HL-60 (cell line): ENCODE data around the gene ANGPT4.

Experiments used
- DNase-seq, 2 experiments: peaks; one replicate each; pipeline ENCODE4 v3.0.0-alpha.2; 2010 to 2020; ENCODE audit warnings: low read depth in 1 of 2, low spot score in 1 of 2
- H3K27ac ChIP-seq: fragments of 250-450 bp; sonication (Bioruptor Pico); replicated peaks from 2 replicates; pipeline ENCODE4 v1.5.1; 2020; ENCODE audit warnings: mild to moderate bottlenecking, moderate library complexity
- H3K27me3 ChIP-seq: fragments of 250-450 bp; sonication (Bioruptor Pico); 2 replicates; pipeline ENCODE4 v1.5.1; 2021; ENCODE audit warnings: mild to moderate bottlenecking, moderate library complexity; ENCODE audit not compliant: insufficient read depth, poor library complexity, severe bottlenecking
- H3K4me3 ChIP-seq: replicated peaks from 2 replicates; pipeline ENCODE4 v1.5.1; 2011; ENCODE audit warnings: mild to moderate bottlenecking, control low read depth, low read length; ENCODE audit not compliant: insufficient read depth
- CTCF ChIP-seq: IDR thresholded peaks from one replicate; pipeline ENCODE4 v1.5.1; 2011; ENCODE audit warnings: low read length, control low read depth, inconsistent platforms; ENCODE audit not compliant: insufficient read depth
- GABPA ChIP-seq: IDR thresholded peaks from 2 replicates; pipeline ENCODE4 v1.6.1; 2012; ENCODE audit warnings: low read depth
- POLR2AphosphoS5 ChIP-seq: IDR thresholded peaks from 2 replicates; pipeline ENCODE4 v1.6.1; 2012; ENCODE audit warnings: low read depth
- REST ChIP-seq: IDR thresholded peaks from 2 replicates; pipeline ENCODE4 v1.6.1; 2012; ENCODE audit warnings: low read depth; ENCODE audit not compliant: insufficient replicate concordance
- SPI1 ChIP-seq: IDR thresholded peaks from 2 replicates; pipeline ENCODE4 v1.6.1; 2012; ENCODE audit warnings: low read depth, mild to moderate bottlenecking, borderline replicate concordance

Gene ANGPT4

GRCh38 chr20:833121-833449 lies 83.0 kb downstream of the ANGPT4 start:
- Histone ChIP-seq H3K4me3 (peak overlapping the region; percentile 30), H3K27ac (peak overlapping the region; percentile 98), H3K27me3 (no peaks in the 10 kb centered on the region)
- no peak for DNase-seq
- TF ChIP-seq SPI1 (no peak), REST (no peak), GABPA (no peak)

- no peak for TF ChIP-seq CTCF
- TF ChIP-seq SPI1 = no peak
- no peak for TF ChIP-seq REST
- no peak for TF ChIP-seq POLR2AphosphoS5
- no peak for DNase-seq
- H3K4me3 ChIP-seq = no peak overlapping the region
- H3K27me3 ChIP-seq = no peaks in the 10 kb centered on the region
- no peak overlapping the region for H3K27ac ChIP-seq
Observed at GRCh38 chr20:831956-832355, 84.2 kb downstream of the ANGPT4 start.

GRCh38 chr20:831251-831650 lies 84.9 kb downstream of the ANGPT4 start:
- Histone ChIP-seq H3K4me3 (no peak overlapping the region), H3K27me3 (no peaks in the 10 kb centered on the region), H3K27ac (no peak overlapping the region)
- no peak for DNase-seq
- TF ChIP-seq GABPA = no peak
- TF ChIP-seq CTCF = no peak
- no peak for TF ChIP-seq REST
- no peak for TF ChIP-seq SPI1
- TF ChIP-seq POLR2AphosphoS5 = no peak

- H3K4me3 ChIP-seq = no peak overlapping the region
- peak overlapping the region; percentile 56 for H3K27ac ChIP-seq
- TF ChIP-seq POLR2AphosphoS5 (no peak), REST (no peak), CTCF (no peak), GABPA (no peak), SPI1 (no peak)
- peak; percentile 45 to 64 for DNase-seq
- no peaks in the 10 kb centered on the region for H3K27me3 ChIP-seq
Observed at GRCh38 chr20:830011-830521, 86.1 kb downstream of the ANGPT4 start.
